WI38 (cell line): ENCODE data around the gene STK26.

ENCODE experiments used
- H3K4me3 ChIP-seq: 2 replicates; pipeline ENCODE4 v1.5.1; 2011; ENCODE audit warnings: low read depth, mild to moderate bottlenecking, control low read depth, low read length
- CTCF ChIP-seq: IDR thresholded peaks from 2 replicates; pipeline ENCODE4 v1.5.1; 2012; ENCODE audit warnings: low read depth, mild to moderate bottlenecking, control low read depth, low read length

STK26 gene

GRCh38 chrX:132118358-132118757, 95.3 kb downstream of the STK26 start:
- no peak for TF ChIP-seq CTCF
- no peak overlapping the region for H3K4me3 ChIP-seq

- TF ChIP-seq CTCF, result no peak
- no peak overlapping the region for H3K4me3 ChIP-seq
Observed at GRCh38 chrX:132119283-132119682, 96.2 kb downstream of the STK26 start.

GRCh38 chrX:132119821-132120515, 96.9 kb downstream of the STK26 start:
- no peak overlapping the region for H3K4me3 ChIP-seq
- no peak for TF ChIP-seq CTCF

- no peak overlapping the region for H3K4me3 ChIP-seq
- TF ChIP-seq CTCF, result no peak
Observed at GRCh38 chrX:132120913-132121312, 97.8 kb downstream of the STK26 start.
